ENCODE data around the gene ATG10.
"Not testable (repeated sequence)": the region's sequence is repeated elsewhere in the genome, so short reads cannot be mapped to it uniquely, and the experiment has no call there.

Gene ATG10

DNA sequence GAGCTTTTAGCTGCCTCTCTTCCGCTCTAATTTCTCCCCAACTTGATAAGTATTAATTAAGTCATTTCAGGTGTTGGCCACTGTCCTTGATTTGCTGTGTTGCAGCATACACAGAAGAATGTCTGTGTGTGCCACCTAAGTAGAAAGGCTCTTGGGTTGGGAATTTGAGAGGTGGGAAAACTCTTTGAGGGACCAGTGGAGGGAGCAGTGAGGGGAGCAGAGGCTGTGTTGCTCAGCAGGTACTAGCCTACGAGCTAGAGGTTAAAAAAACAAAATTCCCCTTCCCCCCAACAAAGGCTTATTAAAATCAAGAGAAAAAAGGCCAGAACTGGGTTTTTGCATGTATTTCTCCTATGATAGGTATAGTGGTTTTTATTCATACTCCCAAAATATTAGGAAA lies 285.4 kb downstream of the ATG10 start:
- Mint-ChIP-seq H3K27ac (no peak overlapping the region), H3K9me3 (no peaks in the 10 kb centered on the region), H3K36me3 (ENCODE audit: low read depth) (no peaks in the 10 kb centered on the region), H3K27me3 (ENCODE audit: low read depth) (no peaks in the 10 kb centered on the region), H3K4me3 (no peak overlapping the region), H3K4me1 (ENCODE audit: low read depth) (no peaks in the 10 kb centered on the region)

DNA sequence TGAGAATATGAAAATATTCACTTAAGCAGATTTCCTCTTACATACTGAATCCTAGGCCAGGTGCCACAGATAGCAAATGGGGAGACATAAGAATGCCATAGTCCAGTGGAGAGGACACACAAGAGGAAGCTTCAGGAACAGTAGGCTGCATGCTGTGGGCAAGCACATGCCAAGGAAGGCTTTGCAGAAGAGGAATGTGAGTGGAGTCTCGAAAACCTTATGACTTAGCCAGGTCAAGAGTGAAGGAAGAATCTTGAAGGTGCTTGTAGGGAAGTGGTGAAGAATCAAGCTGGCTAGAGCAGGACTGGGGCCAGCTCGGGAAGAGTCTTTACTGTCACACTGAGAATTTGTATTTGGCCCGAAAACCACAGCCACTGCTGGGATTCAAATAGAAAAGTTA lies 285.9 kb downstream of the ATG10 start:
- no peak overlapping the region for H3K27ac Mint-ChIP-seq

DNA sequence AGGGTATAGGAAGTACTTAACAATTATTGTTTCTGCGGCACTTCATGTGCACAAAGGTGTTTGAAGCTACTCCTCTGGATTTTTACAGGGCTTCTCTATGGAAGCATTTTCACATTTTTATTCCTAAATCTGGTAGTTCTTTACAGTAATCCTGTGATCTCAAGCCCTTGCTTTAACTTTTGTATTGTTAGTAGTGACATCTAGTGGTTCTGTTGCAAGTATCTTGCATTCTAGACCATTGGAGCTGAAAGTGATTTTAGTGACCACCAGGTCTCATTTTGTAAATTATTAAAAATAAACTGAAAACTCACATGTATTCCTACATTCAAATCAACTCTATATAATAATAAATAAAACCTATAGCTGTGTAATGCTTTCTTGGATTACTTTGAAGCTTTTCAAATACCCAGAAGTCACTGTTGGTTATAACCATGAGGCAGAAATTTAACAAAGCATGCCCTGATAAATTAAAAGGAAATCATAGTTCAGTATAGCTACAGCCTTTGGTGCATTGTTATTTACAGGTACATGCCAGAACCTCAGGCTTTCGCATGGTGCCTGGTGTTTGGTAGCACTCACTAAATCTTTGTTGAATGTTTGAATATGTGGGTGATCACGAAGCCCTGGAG lies 287.5 kb downstream of the ATG10 start:
- Mint-ChIP-seq H3K9me3 (no peaks in the 10 kb centered on the region), H3K4me3 (no peak overlapping the region), H3K27ac (no peak overlapping the region), H3K36me3 (ENCODE audit: low read depth) (no peaks in the 10 kb centered on the region), H3K4me1 (ENCODE audit: low read depth) (no peaks in the 10 kb centered on the region), H3K27me3 (ENCODE audit: low read depth) (no peaks in the 10 kb centered on the region)

More for the DNA sequence above, 285.9 kb downstream of the ATG10 start:
- H3K36me3 Mint-ChIP-seq (ENCODE audit: low read depth), result no peaks in the 10 kb centered on the region
- H3K4me3 Mint-ChIP-seq, result no peak overlapping the region
- H3K27me3 Mint-ChIP-seq (ENCODE audit: low read depth), result no peaks in the 10 kb centered on the region
- no peaks in the 10 kb centered on the region for H3K4me1 Mint-ChIP-seq (ENCODE audit: low read depth)
- no peaks in the 10 kb centered on the region for H3K9me3 Mint-ChIP-seq

DNA sequence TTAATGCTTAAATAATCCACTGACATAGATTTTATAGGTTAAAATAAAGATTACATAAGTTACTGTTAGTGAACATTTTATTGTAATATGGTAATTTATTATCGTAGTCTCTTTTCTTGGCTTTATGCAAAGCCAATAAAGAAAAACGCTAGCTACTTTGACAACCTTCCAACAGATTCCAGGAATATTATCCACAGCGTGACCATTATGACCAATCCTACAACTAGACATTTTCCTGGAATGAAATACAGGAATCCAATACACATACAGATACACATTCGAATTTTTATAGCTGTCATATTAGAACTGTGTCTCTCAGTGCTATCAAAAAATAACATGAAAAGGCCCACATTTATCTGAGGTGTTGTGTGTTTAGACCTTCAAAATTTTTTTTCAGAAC lies 293.2 kb downstream of the ATG10 start:
- Mint-ChIP-seq H3K36me3 (ENCODE audit: low read depth) (peaks cover 18% of the 10 kb centered on the region), H3K4me3 (no peak overlapping the region), H3K27ac (no peak overlapping the region), H3K9me3 (peaks cover 9% of the 10 kb centered on the region), H3K4me1 (ENCODE audit: low read depth) (no peaks in the 10 kb centered on the region), H3K27me3 (ENCODE audit: low read depth) (no peaks in the 10 kb centered on the region)

DNA sequence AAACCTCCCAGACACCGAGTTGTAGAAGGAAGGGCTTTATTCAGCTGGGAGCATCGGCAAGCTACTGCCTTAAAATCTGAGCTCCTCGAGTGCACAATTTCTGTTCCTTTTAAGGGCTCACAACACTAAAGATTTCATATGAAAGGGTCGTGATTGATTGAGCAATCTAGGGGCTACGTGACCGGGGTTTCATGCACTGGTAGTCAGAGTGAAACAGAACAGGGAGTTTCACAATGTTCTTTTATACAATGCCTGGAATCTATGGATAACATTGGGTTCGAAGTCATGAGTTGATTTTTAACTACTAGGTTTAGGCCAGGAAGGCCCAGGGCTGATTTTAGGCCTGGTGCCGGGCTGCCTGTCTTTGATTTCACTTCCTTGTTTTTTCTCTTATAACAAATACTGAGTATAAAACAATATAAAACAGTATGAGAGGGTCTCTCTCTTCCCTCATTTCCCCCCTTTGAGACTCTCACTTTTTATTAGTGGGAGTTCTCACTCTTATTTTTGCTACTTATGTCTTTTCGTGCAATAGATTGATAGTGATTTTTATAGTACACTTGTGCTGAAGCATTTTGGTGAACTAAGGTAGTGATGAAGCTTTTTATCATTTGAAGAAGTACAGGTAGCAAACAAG lies 295.6 kb downstream of the ATG10 start:
- not testable (repeated sequence) for H3K27me3 Mint-ChIP-seq (ENCODE audit: low read depth); H3K4me1 Mint-ChIP-seq (ENCODE audit: low read depth); H3K27ac Mint-ChIP-seq; H3K9me3 Mint-ChIP-seq; H3K4me3 Mint-ChIP-seq
- peaks cover 18% of the 10 kb centered on the region for H3K36me3 Mint-ChIP-seq (ENCODE audit: low read depth)

DNA sequence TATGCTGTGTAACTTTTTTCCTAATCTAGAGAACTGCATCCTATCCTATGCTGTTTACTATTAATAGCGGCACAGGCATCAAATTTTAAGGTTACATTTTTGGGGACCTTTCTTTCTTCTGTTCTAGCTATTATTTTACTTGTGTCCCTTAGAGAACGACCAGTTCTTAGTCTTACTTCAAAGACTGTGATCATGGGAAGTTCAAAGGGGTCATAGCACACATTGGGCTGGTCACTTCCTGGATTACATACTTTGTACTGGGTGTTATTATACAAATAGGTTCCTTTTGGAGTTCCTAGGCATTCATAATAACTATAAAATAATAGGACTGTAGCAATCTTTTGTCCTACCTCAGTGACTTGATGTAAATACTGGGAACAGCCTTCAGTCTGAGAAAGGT lies 297.5 kb downstream of the ATG10 start:
- not testable (repeated sequence) for H3K27me3 Mint-ChIP-seq (ENCODE audit: low read depth); H3K4me1 Mint-ChIP-seq (ENCODE audit: low read depth); H3K9me3 Mint-ChIP-seq; H3K4me3 Mint-ChIP-seq; H3K27ac Mint-ChIP-seq
- H3K36me3 Mint-ChIP-seq (ENCODE audit: low read depth), result peaks cover 25% of the 10 kb centered on the region

DNA sequence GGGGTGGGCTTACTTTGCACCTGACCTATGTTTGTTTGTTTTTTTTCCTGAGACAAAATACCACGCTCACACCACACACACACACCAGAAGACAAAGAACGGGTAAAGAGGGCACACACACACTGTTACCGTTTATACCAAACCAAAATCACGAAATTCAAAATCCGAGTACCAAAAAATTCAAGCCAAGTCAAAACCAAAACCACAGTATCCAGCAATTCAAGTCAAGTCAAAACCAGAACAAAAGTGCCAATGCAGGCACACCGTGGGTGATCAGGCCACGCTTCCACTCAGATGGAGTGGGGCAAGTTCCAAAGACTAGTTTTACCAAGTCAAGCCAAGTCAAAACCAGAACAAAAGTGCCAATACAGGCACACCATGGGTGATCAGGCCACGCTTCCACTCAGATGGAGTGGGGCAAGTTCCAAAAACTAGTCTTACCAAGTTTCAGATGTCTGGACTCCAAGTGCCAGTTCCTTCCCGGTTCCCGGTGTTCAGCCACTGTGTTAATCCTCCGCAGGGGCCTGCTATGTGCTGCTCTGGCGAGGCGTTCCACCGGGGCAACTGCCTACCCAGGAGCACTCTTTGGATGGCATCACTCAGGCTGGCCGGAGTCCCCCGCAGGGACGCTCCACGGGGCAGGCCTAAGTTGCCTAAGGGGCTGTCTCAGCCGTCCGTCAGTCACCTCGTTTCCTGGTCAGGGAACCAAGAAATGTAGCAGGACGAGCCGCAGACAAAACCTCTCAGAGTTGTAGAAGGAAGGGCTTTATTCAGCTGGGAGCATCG lies 300.9 kb downstream of the ATG10 start:
- Mint-ChIP-seq H3K4me1 (ENCODE audit: low read depth) (peaks cover 21% of the 10 kb centered on the region), H3K36me3 (ENCODE audit: low read depth) (peaks cover 50% of the 10 kb centered on the region)
- H3K9me3 Mint-ChIP-seq; H3K27ac Mint-ChIP-seq; H3K27me3 Mint-ChIP-seq (ENCODE audit: low read depth); H3K4me3 Mint-ChIP-seq: not testable (repeated sequence)

DNA sequence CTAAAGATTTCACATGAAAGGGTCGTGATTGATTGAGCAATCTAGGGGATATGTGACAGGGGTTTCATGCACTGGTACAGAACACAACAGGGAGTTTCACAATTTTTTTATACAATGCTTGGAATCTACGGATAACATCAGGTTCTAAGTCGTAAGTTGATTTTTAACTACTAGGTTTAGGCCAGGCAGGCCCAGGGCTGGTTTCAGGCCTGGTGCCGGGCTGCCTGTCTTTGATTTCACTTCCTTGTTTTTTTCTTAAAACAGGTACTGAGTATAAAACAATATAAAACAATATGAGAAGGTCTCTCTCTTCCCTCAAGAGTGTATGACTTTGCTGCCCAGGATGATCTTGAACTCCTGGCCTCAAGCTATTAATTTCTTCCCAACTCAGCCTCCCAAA lies 301.6 kb downstream of the ATG10 start:
- not testable (repeated sequence) for H3K27ac Mint-ChIP-seq; H3K4me3 Mint-ChIP-seq; H3K27me3 Mint-ChIP-seq (ENCODE audit: low read depth); H3K9me3 Mint-ChIP-seq
- Mint-ChIP-seq H3K4me1 (ENCODE audit: low read depth) (peaks cover 21% of the 10 kb centered on the region), H3K36me3 (ENCODE audit: low read depth) (peaks cover 43% of the 10 kb centered on the region)

DNA sequence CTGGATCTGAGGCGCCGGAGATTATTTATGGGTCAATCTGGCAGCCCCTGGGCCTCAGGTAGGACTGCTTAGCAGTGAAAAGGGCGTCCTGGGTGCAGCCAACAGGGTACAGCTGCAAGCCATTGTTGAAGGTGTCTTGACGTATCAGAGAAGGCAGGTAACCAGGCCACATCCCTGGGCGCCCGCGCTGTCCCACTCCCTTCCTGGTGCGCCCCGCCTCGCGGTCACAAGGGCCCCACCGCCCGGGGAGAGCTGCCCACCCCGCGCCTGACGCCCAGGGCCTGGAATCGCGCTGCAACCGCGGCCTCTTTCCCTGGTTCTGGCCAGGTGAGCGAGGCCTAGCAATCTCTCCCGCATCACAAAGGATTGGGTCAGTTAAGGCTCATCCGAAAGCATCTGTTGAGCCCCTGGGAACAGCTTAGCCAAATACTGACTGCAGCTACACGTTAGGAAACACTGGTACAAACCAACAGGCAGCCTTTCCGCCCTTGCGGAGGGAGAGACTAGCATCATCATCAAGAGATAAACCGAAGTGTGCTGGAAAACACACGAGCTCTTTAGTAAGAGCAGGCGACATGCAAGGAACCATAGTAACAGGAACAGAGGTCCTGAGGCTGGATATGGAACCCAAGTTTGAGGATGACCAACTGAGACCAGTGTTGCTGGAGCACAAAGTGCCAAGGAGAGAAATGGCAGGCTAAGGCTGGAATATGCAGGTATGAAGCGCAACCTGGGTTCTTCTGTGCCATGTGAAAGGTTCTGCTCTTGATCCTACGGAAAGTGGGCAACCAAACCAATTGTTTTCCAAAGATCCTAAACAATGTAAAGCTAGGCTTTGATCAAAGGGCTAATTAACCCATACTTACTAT lies 302.8 kb downstream of the ATG10 start:
- no peak overlapping the region for H3K4me3 Mint-ChIP-seq
- H3K9me3 Mint-ChIP-seq, result no peaks in the 10 kb centered on the region
- H3K36me3 Mint-ChIP-seq (ENCODE audit: low read depth), result peaks cover 40% of the 10 kb centered on the region
- no peaks in the 10 kb centered on the region for H3K27me3 Mint-ChIP-seq (ENCODE audit: low read depth)
- H3K4me1 Mint-ChIP-seq (ENCODE audit: low read depth), result peaks cover 26% of the 10 kb centered on the region
- no peak overlapping the region for H3K27ac Mint-ChIP-seq

DNA sequence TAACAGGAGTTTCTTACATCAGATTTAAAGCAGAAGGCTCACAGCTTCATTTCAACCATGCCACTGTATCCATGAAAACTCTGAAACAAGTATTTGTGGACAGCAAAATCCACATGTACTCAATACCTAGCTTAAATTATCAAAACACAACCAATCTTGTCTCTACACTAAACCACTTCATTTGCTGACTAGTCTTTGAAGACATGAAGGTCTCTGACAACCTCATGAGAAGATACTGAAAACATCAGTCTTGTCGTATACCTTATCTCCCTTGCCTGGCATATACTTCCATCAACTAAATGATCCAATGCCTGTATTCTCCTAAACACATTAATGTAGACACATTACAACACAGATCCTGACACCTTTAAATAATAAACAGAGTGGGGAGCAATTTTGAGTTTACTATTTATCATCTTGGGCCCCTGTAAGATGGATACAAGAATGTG lies 303.4 kb downstream of the ATG10 start:
- Mint-ChIP-seq H3K9me3 (no peaks in the 10 kb centered on the region), H3K36me3 (ENCODE audit: low read depth) (peaks cover 36% of the 10 kb centered on the region), H3K4me3 (peak overlapping the region; percentile 55), H3K27ac (no peak overlapping the region), H3K27me3 (ENCODE audit: low read depth) (no peaks in the 10 kb centered on the region), H3K4me1 (ENCODE audit: low read depth) (peaks cover 29% of the 10 kb centered on the region)

DNA sequence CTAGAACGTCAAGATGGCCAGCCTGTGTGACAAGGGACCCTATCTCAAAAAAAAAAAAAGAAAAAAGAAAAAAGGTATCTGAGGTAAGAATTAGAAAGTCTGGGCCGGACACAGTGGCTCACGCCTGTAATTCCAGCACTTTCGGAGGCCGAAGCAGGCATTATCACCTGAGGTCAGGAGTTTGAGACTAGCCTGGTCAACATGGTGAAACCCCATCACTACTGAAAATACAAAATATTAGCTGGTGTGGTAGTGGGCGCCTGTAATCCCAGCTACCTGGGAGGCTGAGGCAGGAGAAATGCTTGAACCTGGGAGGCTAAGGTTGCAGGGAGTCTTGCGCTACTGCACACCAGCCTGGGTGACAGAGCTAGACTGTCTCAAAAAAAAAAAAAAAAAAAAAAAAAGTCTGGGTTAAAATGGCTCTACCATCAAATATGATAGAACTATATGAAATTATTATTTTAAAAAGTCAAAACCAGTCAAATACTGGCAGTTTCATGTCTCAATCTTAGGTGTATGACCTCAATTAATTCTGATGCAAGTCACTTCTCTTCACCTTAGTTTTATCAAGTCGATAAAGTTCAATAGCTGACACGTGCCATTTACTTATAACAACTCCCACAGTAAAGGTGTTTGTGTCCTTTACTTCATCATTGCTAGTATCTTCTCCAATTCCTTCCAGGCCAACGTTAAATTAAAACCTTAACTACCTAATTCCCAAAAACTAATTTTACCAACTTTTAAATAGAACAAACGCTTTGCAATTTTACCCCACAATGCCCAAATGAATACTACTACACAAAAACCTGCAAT lies 305.2 kb downstream of the ATG10 start:
- Mint-ChIP-seq H3K27ac (peak overlapping the region; percentile 96), H3K9me3 (no peaks in the 10 kb centered on the region), H3K4me3 (peak overlapping the region; percentile 85), H3K4me1 (ENCODE audit: low read depth) (peaks cover 32% of the 10 kb centered on the region), H3K36me3 (ENCODE audit: low read depth) (peaks cover 36% of the 10 kb centered on the region), H3K27me3 (ENCODE audit: low read depth) (no peaks in the 10 kb centered on the region)

DNA sequence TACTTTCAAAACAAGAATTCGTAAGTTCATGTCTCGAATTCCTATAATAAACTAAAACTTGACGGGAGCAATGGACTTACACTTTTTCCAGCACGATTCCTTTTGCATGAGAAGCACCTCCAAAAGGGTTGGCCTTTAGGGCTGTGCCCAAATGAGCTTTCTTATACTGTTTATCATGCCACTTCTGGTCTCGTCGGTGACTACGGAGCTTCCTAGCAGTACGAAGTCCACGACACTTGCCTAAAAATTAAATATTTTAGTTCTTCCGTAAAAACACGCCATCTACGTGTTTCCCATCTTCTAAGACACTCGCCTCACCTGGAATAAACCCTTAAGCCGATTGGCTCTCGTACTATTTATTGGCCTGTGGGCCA lies 305.8 kb downstream of the ATG10 start:
- H3K36me3 Mint-ChIP-seq (ENCODE audit: low read depth), result peaks cover 36% of the 10 kb centered on the region
- H3K27me3 Mint-ChIP-seq (ENCODE audit: low read depth), result no peaks in the 10 kb centered on the region
- peaks cover 32% of the 10 kb centered on the region for H3K4me1 Mint-ChIP-seq (ENCODE audit: low read depth)

DNA sequence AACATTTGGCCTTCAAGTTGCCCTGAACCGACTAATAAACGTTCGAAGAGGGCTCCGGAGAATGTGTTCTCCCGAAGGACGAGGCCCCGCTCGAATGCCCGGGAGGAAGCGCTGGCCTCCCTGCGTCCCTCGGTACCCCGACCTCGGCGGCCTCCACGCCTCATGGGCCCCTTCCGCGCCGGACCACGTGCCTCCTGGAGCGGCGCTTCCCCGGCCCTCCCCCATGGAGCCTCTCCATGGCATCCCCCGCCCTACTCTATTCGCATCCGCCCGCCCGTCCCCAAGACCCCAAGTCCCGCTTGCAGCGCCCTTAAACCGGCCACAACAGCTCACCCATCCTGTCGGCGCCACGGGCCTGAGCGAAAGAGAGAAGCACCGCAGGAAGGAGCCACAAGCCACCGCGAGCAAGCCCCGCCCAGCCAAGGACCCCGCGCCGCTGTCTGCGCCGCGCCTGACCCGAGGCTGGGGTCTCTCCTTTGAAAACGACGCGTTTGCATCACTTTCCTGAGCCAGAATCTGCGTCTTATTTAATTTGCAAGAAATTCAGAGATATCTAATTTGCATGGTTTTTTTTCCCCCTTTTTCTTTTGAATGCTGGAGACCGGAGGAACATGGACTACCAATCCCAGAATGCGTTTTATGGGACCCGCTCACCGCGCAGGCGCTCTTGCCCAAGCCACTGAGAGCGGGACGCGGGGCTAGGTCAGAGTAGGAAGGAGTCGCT lies 306.3 kb downstream of the ATG10 start, which contains the start of gene RPS23:
RPS23 (minus strand) TSS at position 368 of the 724 bp plus-strand sequence; CDS start at position 337, 31 bp downstream.
- peak within 1 kb of the TSS; percentile 85 for H3K4me3 Mint-ChIP-seq
- peak within 1 kb of the TSS; percentile 96 for H3K27ac Mint-ChIP-seq
- H3K27me3 Mint-ChIP-seq (ENCODE audit: low read depth), result no peaks in the 10 kb centered on the region
- H3K36me3 Mint-ChIP-seq (ENCODE audit: low read depth), result peaks cover 36% of the 10 kb centered on the region
- peaks cover 32% of the 10 kb centered on the region for H3K4me1 Mint-ChIP-seq (ENCODE audit: low read depth)
- H3K9me3 Mint-ChIP-seq, result no peaks in the 10 kb centered on the region

More for the DNA sequence above, 305.8 kb downstream of the ATG10 start:
- Mint-ChIP-seq H3K9me3 (no peaks in the 10 kb centered on the region), H3K27ac (peak overlapping the region; percentile 96), H3K4me3 (peak overlapping the region; percentile 85)
